HUES6 (cell line): Measurements from ENCODE around the gene CD1D.

Experiments used
- H3K27ac ChIP-seq: 2 replicates; pipeline ENCODE4 v1.7.0; 2013; ENCODE audit warnings: low read depth, mild to moderate bottlenecking, low read length, inconsistent platforms
- H3K27me3 ChIP-seq: 2 replicates; pipeline ENCODE4 v1.6.1; 2013; ENCODE audit warnings: low read length; ENCODE audit not compliant: control insufficient read depth, insufficient read depth
- H3K36me3 ChIP-seq: 2 replicates; pipeline ENCODE4 v1.6.1; 2013; ENCODE audit warnings: low read length; ENCODE audit not compliant: control insufficient read depth, insufficient read depth
- H3K4me1 ChIP-seq: 2 replicates; pipeline ENCODE4 v1.6.1; 2013; ENCODE audit warnings: low read length; ENCODE audit not compliant: control insufficient read depth, insufficient read depth
- H3K4me3 ChIP-seq: 2 replicates; pipeline ENCODE4 v1.5.1; 2013; ENCODE audit warnings: low read depth, low read length
- H3K9ac ChIP-seq: one replicate; pipeline ENCODE4 v1.6.1; 2013; ENCODE audit warnings: mild to moderate bottlenecking, low read length
- H3K9me3 ChIP-seq: 2 replicates; pipeline ENCODE4 v1.6.1; 2013; ENCODE audit warnings: low read depth, low read length; ENCODE audit not compliant: control insufficient read depth, insufficient read depth

The CD1D gene

DNA sequence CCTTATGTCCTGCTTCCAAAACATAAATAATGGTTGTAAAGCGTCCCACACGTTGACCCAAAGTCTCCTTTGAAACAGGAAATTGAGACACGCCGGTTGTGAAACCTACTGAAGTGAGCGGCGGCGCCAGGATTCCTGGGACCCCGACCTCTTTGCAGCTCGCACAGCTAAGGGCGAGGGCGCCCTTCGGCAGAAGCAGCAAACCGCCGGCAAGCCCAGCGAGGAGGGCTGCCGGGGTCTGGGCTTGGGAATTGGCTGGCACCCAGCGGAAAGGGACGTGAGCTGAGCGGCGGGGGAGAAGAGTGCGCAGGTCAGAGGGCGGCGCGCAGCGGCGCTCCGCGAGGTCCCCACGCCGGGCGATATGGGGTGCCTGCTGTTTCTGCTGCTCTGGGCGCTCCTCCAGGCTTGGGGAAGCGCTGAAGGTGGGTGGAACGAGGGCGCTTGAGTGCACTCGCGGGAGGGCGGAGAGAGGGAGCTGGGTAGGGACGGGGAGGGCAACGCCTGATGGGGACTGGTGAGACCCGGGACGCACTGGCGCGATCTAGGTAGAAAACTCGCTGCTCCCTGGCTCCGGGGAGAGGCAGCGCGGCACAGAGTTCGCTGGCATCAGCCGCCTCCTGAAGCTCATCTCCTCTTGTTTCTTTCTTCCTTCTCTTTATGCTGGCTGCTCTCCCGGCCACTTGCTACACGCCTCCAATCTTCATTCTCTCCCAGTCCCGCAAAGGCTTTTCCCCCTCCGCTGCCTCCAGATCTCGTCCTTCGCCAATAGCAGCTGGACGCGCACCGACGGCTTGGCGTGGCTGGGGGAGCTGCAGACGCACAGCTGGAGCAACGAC, at the start of gene CD1D:
Gene CD1D (plus strand): TSS at position 155 of the 836 bp plus-strand sequence. CDS start 207 bp downstream, at position 362.
- H3K36me3 ChIP-seq: no peaks in the 10 kb centered on the region
- peaks cover 90% of the 10 kb centered on the region for H3K27me3 ChIP-seq
- peak within 1 kb of the TSS; percentile 48 for H3K9ac ChIP-seq
- no peaks in the 10 kb centered on the region for H3K9me3 ChIP-seq
- no peak within 1 kb of the TSS for H3K27ac ChIP-seq
- peak within 1 kb of the TSS; percentile 74 for H3K4me3 ChIP-seq
- H3K4me1 ChIP-seq: peaks cover 29% of the 10 kb centered on the region

DNA sequence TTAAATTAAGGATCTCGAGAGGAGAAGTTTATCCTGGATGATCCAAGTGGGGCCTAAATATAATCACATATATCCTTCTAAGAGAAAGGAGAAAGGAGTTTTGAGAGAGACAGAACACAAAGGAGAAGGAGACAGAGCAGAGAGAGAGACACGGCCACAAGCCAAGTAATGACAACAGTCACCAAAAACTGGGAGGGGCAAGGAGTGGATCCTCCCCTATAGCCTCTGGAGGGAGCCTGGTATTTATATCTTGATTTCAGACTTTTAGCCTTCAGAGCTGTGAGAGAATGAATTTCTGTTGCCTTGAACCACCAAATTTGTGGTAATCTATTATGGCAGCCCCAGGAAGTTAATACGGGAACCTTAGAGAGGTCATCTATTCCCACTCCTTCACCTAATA, 49.5 kb upstream of the CD1D start:
- no peaks in the 10 kb centered on the region for H3K4me1 ChIP-seq
- no peak overlapping the region for H3K9ac ChIP-seq
- H3K27me3 ChIP-seq: no peaks in the 10 kb centered on the region
- H3K9me3 ChIP-seq: no peaks in the 10 kb centered on the region
- H3K27ac ChIP-seq: no peak overlapping the region
- H3K4me3 ChIP-seq: no peak overlapping the region
- no peaks in the 10 kb centered on the region for H3K36me3 ChIP-seq

DNA sequence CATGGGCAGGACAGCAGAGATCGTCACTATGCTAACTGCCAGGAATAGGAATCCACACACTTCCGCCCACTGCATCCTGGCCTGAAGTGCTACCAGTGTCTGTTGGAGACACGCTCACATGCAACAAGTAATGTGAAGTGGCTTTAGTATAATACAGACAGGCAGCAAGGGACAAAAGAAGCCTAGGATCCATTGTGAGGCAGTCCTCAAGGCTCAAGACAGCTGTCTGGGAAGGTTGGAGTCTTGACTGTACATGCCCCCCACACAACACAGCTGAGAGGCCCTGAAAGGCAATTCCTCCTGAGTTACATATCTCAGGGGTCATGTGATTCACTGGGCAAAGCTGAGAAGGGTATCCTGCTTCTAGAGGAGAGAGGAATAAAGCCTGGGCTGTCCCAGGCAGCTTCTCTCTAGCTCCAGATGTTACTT, 39.9 kb upstream of the CD1D start:
- no peaks in the 10 kb centered on the region for H3K9me3 ChIP-seq
- H3K27ac ChIP-seq: no peak overlapping the region
- H3K27me3 ChIP-seq: no peaks in the 10 kb centered on the region
- H3K36me3 ChIP-seq: no peaks in the 10 kb centered on the region
- H3K4me1 ChIP-seq: no peaks in the 10 kb centered on the region
- H3K4me3 ChIP-seq: no peak overlapping the region
- no peak overlapping the region for H3K9ac ChIP-seq

DNA sequence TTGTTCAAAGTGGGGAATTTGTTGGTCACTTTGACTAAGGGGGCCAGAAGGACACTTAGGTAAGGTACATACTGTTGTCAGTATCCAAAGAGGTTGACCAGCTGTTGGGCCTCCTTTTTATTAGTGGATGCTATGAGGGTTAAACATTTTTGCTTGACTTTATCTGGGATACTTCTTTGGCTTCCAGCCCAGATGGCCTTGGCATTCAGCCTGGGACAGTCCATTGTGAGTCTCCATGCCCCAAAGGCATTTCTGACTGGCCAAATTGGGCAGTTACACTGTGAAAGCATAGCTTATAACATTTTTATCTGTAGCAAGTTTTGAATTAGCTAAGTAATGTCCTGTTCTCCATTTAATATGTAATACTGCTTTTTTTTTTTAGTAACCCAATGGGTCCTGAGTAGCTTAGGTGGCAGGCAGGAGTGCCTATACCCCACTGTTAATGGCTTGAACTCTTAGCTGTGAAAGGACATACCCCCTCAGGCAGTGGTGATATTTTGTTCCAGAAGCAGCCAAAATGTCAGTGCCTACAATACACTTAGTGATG, 35.4 kb upstream of the CD1D start:
- no peak overlapping the region for H3K4me3 ChIP-seq
- peaks cover 4% of the 10 kb centered on the region for H3K4me1 ChIP-seq
- no peak overlapping the region for H3K27ac ChIP-seq
- H3K27me3 ChIP-seq: 0 out of 2 replicates have a peak, but pooled peaks cover 6% of the 10 kb centered on the region
- H3K36me3 ChIP-seq: no peaks in the 10 kb centered on the region
- no peak overlapping the region for H3K9ac ChIP-seq
- H3K9me3 ChIP-seq: no peaks in the 10 kb centered on the region

DNA sequence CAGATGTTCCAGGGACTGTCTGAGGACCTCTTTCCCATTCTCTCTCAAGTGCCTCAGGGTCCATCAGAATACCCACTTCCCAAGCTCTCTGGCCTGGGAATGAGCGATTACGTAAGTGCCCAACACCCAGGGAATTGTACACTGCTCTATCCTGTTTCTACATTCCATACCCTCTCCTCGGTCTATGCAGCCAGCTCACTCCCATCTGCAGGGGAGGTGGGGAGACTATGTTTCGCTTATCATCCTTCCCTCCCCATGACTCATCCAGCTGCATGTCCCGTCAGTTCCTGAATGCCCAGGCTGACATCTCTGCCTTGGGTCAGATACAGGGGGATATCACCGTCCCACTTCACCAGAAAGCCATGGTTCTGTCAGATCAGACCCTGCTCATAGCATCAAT, 34.5 kb upstream of the CD1D start:
- H3K4me3 ChIP-seq: no peak overlapping the region
- H3K27ac ChIP-seq: no peak overlapping the region
- H3K36me3 ChIP-seq: no peaks in the 10 kb centered on the region
- 0 out of 2 replicates have a peak, but pooled peaks cover 6% of the 10 kb centered on the region for H3K27me3 ChIP-seq
- no peak overlapping the region for H3K9ac ChIP-seq
- peaks cover 4% of the 10 kb centered on the region for H3K4me1 ChIP-seq
- H3K9me3 ChIP-seq: no peaks in the 10 kb centered on the region

DNA sequence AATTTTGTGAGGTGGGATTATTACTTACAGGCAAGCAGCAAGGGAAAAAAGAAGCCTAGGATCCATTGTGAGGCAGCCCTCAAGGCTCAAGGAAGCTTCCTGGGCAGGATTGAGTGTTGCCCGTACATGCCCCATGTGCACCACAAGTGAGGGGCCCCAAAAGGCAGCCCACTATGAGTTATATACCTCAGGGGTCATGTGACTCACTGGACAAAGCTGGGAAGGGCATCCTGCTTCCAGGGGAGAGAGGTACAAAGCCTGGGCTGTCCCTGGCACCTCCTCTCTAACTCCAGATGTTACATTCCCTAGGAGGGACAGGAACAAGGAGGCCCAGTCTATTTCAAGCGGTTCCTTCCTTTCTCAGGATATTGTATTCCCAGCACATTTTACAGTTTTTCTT, 34.0 kb upstream of the CD1D start:
- Histone ChIP-seq H3K9ac (no peak overlapping the region), H3K36me3 (no peaks in the 10 kb centered on the region), H3K27me3 (0 out of 2 replicates have a peak, but pooled peaks cover 9% of the 10 kb centered on the region), H3K27ac (no peak overlapping the region), H3K4me1 (peaks cover 4% of the 10 kb centered on the region), H3K9me3 (no peaks in the 10 kb centered on the region), H3K4me3 (no peak overlapping the region)

DNA sequence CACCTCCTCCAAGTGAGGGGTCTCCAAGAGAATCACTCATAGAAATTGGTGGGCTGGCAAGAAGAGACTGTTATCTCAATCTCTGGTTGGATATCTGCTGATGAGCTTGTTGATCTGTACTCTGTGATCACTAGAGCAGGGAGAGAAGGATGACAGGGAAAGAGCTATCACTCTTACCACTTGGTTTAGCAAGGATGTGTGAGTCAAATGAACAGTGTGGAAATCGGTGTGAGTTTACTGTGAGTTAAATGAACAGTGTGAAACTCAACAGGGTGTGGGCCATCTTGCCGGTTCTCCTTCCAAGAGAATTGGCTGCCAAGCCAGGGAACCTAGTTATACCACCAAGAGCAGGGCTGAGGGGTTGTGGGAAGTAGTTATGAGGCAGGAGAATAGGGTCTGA, 33.3 kb upstream of the CD1D start:
- Histone ChIP-seq H3K9me3 (no peaks in the 10 kb centered on the region), H3K36me3 (no peaks in the 10 kb centered on the region), H3K27me3 (0 out of 2 replicates have a peak, but pooled peaks cover 10% of the 10 kb centered on the region), H3K4me3 (no peak overlapping the region), H3K4me1 (peaks cover 4% of the 10 kb centered on the region), H3K9ac (no peak overlapping the region), H3K27ac (no peak overlapping the region)

DNA sequence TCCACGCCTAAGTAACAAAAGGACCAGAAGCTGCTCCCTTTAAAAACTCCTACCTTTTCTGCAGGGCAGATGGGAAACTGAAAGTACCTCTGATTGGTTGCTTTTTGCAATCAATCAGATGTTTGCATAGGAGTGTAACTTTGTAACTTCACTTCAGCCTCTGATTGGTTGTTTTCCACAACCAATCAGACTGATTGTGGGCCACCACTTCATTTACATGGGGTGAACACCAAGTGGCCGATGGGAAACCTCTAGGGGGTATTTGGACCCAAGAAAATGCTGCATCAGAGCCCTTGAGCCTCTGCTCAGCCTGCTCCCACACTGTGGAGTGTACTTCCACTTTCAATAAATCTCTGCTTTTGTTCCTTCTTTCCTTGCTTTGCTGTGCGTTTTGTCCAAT, 32.8 kb upstream of the CD1D start:
- no peaks in the 10 kb centered on the region for H3K36me3 ChIP-seq
- no peak overlapping the region for H3K27ac ChIP-seq
- no peak overlapping the region for H3K9ac ChIP-seq
- H3K4me1 ChIP-seq: peaks cover 4% of the 10 kb centered on the region
- H3K27me3 ChIP-seq: 0 out of 2 replicates have a peak, but pooled peaks cover 10% of the 10 kb centered on the region
- no peaks in the 10 kb centered on the region for H3K9me3 ChIP-seq
- no peak overlapping the region for H3K4me3 ChIP-seq

DNA sequence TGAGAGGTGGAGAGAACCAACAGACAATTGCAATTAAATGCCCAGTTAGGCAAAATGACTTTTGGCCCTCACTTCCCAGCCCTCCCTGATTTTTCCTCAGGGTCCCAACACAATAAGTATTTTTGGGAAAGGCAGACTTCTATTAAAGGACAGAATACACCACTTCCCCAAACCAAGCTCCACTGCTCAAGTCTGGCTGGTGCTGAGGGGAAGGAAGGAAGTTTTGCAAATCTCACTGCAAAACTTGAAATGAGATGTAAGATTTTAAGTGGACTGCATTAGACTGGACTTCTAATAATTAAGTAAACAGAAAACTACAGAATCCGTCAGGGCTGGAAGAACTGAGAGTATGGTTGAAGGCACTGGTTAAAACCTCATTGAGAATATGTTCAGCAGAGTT, 32.2 kb upstream of the CD1D start:
- H3K9me3 ChIP-seq: no peaks in the 10 kb centered on the region
- no peak overlapping the region for H3K4me3 ChIP-seq
- peaks cover 4% of the 10 kb centered on the region for H3K4me1 ChIP-seq
- no peak overlapping the region for H3K27ac ChIP-seq
- H3K27me3 ChIP-seq: 0 out of 2 replicates have a peak, but pooled peaks cover 10% of the 10 kb centered on the region
- H3K9ac ChIP-seq: no peak overlapping the region
- H3K36me3 ChIP-seq: no peaks in the 10 kb centered on the region

DNA sequence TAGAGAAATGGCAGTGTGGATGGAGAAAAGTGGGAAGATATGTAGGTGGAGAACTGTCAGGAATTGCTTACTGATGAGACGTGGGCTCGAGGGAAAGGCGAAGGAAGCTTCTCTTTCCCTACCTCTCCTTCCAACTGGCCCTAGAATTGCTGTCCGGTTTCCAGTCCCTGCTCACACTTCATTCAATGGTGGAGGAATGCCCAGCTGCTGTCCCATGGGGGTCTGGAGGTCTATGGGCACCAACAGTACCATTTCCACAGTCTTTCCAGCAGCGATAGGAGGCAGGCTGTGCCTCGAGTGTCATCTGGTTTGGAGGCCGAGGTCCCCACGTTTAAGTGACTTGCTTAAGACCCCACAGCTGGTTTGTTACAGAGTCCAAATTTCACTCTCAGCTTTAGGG, 31.5 kb upstream of the CD1D start:
- Histone ChIP-seq H3K9ac (no peak overlapping the region), H3K36me3 (no peaks in the 10 kb centered on the region), H3K9me3 (no peaks in the 10 kb centered on the region), H3K4me1 (peaks cover 5% of the 10 kb centered on the region), H3K27ac (no peak overlapping the region), H3K27me3 (0 out of 2 replicates have a peak, but pooled peaks cover 10% of the 10 kb centered on the region), H3K4me3 (peak overlapping the region; percentile 52)

DNA sequence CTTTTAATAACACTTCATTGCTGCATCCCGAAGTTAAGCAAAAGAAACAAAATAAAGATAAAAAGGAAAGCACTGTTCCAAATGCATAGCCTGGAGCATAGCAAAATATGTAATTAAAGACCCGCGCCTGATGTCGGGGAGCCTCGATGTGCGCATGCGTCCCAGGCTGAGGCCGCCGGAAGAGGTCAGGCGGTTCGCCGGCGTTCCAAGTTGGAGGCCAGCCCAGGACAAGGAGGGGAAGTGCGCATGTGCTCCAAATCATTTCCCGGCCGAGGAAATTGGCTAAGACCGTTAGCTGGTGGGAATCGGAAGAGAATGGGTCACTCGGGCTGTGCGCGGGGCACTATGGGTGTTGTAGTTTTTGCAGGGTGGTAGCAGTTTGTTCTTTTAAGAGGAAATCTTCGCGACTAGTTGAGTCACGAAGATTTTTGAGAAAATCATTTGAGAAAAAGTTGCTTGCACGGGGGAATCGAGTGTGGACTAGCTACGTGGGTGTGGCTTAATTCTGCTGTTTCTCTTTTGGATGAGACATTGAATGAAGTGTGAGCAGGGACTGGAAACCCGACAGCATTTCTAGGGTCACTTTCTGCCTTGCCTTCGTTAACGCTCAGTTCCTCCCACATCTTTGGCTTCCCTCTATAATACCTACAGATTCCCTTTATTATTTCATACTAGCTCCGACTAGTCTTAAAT, 31.0 kb upstream of the CD1D start:
- no peak overlapping the region for H3K27ac ChIP-seq
- H3K4me1 ChIP-seq: peaks cover 11% of the 10 kb centered on the region
- no peak overlapping the region for H3K9ac ChIP-seq
- H3K27me3 ChIP-seq: 0 out of 2 replicates have a peak, but pooled peaks cover 10% of the 10 kb centered on the region
- H3K4me3 ChIP-seq: peak overlapping the region; percentile 52
- H3K36me3 ChIP-seq: no peaks in the 10 kb centered on the region
- H3K9me3 ChIP-seq: no peaks in the 10 kb centered on the region
